Measurements from ENCODE around the gene EGFR. TPM values are rescaled to one million over a fixed set of nuclear protein-coding genes. Genes with fewer than 3 reads are reported as not detected.

The EGFR gene
- total and polyA plus RNA-seq, 2 donors (not counting 3 experiments of a cell fraction or from before 2014, with no cell fraction given) = 1.5 to 4.1 TPM

GRCh38 chr7:55130395-55131141 is 111.8 kb downstream of the EGFR start:
- Histone ChIP-seq H3K36me3 (ENCODE audit: control insufficient read depth in 2 of 2, extremely low read depth in 1 of 2, insufficient read depth in 2 of 2, low read length in 2 of 2) (no peaks in the 10 kb centered on the region), H3K4me1 (ENCODE audit: control insufficient read depth, extremely low read depth, insufficient read depth, low read length) (peaks cover 53% of the 10 kb centered on the region), H4K20me1 (replicated peaks; ENCODE audit: control insufficient read depth, extremely low read depth, insufficient read depth, low read length) (no peaks in the 10 kb centered on the region), H3K9ac (replicated peaks; ENCODE audit: extremely low read depth, insufficient read depth, low read length) (no peak overlapping the region), H2AFZ (ENCODE audit: low read depth, low read length) (no peak overlapping the region), H3K9me1 (replicated peaks; ENCODE audit: control insufficient read depth, extremely low read depth, insufficient read depth, low read length) (no peaks in the 10 kb centered on the region), H3K27ac (ENCODE audit: insufficient read depth, low read depth, low read length) (no peak overlapping the region), H3K4me2 (ENCODE audit: insufficient read depth, low read length) (no peak overlapping the region), H3K79me2 (ENCODE audit: control insufficient read depth, insufficient read depth, low read length) (no peaks in the 10 kb centered on the region), H3K4me3 (replicated peaks in 1 of 3; ENCODE audit: insufficient read depth in 1 of 3, low read depth in 1 of 3, low read length in 3 of 3) (no peak overlapping the region), H3K27me3 (ENCODE audit: control insufficient read depth in 2 of 2, insufficient read depth in 2 of 2, low read length in 2 of 2) (peaks cover 2 to 6% of the 10 kb centered on the region in 2 experiments), H3K9me3 (replicated peaks; ENCODE audit: control insufficient read depth, insufficient read depth, low read length) (no peaks in the 10 kb centered on the region)
- intact Hi-C loops (cut with micrococcal nuclease) (loop anchor here (5.0 kb wide), 1 partner anchor 358 kb away; no protein-coding TSS in a partner anchor), dilution Hi-C loops (cut with MboI; ENCODE audit: extremely low pct_ligation_motif_present, low sequenced_read_pairs) (no loop called here)
- no TSS peak for BruUV-seq (replicated peaks)
- FAIRE-seq = no peak
- ChIA-PET POLR2A (no interaction called here), CTCF (interaction anchor here (0.8 to 1.2 kb wide), 3 partner anchors 14 to 124 kb away, joined by 3 to 5 read pairs (median 3); no protein-coding TSS in a partner anchor)
- TF ChIP-seq, protein P1, sequence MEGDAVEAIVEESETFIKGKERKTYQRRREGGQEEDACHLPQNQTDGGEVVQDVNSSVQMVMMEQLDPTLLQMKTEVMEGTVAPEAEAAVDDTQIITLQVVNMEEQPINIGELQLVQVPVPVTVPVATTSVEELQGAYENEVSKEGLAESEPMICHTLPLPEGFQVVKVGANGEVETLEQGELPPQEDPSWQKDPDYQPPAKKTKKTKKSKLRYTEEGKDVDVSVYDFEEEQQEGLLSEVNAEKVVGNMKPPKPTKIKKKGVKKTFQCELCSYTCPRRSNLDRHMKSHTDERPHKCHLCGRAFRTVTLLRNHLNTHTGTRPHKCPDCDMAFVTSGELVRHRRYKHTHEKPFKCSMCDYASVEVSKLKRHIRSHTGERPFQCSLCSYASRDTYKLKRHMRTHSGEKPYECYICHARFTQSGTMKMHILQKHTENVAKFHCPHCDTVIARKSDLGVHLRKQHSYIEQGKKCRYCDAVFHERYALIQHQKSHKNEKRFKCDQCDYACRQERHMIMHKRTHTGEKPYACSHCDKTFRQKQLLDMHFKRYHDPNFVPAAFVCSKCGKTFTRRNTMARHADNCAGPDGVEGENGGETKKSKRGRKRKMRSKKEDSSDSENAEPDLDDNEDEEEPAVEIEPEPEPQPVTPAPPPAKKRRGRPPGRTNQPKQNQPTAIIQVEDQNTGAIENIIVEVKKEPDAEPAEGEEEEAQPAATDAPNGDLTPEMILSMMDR (IDR thresholded peaks at IDR 0.05; ENCODE audit: extremely low read depth in 1 of 2, insufficient read depth in 1 of 2, low read depth in 1 of 2, low read length in 2 of 2) = no peak
- TF ChIP-seq JUN (IDR thresholded peaks at IDR 0.05; ENCODE audit: borderline replicate concordance, insufficient read depth, insufficient read length, low read depth) = no peak
- no peak for TF ChIP-seq EZH2 (IDR thresholded peaks at IDR 0.05; ENCODE audit: borderline replicate concordance, low read depth, low read length, severe bottlenecking)
- TF ChIP-seq FOS (IDR thresholded peaks at IDR 0.05; ENCODE audit: borderline replicate concordance, insufficient read depth, low read length) = no peak
- TF ChIP-seq MYC (IDR thresholded peaks at IDR 0.05; ENCODE audit: low read depth, low read length) = no peak
- no peak for TF ChIP-seq POLR2A (IDR thresholded peaks at IDR 0.05; ENCODE audit: low read depth, low read length)
- TF ChIP-seq, protein P2, sequence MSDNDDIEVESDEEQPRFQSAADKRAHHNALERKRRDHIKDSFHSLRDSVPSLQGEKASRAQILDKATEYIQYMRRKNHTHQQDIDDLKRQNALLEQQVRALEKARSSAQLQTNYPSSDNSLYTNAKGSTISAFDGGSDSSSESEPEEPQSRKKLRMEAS (IDR thresholded peaks at IDR 0.05; ENCODE audit: insufficient read depth, insufficient read length) = no peak
- TF ChIP-seq GATA2 (IDR thresholded peaks at IDR 0.05; ENCODE audit: insufficient read depth, insufficient read length, low read depth, low read length) = no peak
- TF ChIP-seq POLR2AphosphoS5 (IDR thresholded peaks at IDR 0.05; ENCODE audit: insufficient read depth, low read depth, low read length) = no peak
- DNase-seq (ENCODE audit: low read depth, low spot score) = no peak

Data from endothelial cell of umbilical vein (primary cell).